ENCODE results near the gene MRPL18. TPM values are rescaled to one million over a fixed set of nuclear protein-coding genes. Genes with fewer than 3 reads are reported as not detected.

MRPL18 gene
- total RNA-seq, 1 donor from 2014 or later = 31.0 TPM

DNA sequence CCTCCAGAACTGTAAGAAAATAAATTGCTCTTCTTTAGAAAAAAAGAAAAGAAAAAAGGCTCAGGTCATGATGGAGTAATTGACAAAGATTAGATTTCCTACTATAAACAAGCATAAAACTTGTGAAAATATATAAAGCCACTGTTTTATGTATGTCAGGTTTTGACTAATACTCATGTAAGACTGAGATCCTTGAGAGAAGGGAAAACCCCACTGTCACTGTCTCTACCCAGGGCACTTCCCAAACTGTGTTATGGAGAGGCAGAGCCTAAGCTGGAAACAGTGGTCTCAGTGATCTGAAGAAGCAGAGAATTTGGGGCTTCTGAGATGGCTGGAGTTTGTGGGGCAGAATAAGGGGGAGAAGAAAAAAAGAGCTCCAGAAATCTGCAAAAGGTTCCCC, 20.8 kb upstream of the MRPL18 start:
- Mint-ChIP-seq H3K4me1 (ENCODE audit: unreplicated experiment) (peaks cover 10% of the 10 kb centered on the region), H3K27me3 (ENCODE audit: unreplicated experiment) (peaks cover 4% of the 10 kb centered on the region), H3K36me3 (ENCODE audit: low read depth, unreplicated experiment) (peaks cover 60% of the 10 kb centered on the region), H3K4me3 (ENCODE audit: unreplicated experiment) (no peak overlapping the region), H3K9me3 (ENCODE audit: unreplicated experiment) (no peaks in the 10 kb centered on the region), H3K27ac (ENCODE audit: unreplicated experiment) (peak overlapping the region; percentile 48)
- DNase-seq (ENCODE audit: low spot score) = no peak
- TF ChIP-seq CTCF (IDR thresholded peaks at IDR 0.05; ENCODE audit: unreplicated experiment) = no peak

DNA sequence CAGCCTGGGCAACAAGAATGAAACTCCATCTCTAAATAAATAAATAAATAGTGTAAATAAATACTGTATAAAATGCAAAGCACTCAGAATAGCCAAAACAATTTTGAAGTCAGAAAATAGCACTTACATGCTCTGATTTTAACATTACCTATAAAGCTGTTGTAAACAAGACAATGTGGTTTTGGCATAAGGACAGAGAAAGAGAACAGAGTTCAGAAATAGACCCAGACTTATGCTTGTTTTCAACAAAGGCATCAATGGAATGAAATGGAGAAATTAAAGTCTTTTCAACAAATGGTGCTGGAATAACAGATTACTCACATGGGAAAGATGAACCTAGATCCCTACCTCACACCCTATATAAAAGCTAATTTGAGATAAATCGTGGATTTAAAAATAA, 18.1 kb upstream of the MRPL18 start:
- peaks cover 4% of the 10 kb centered on the region for H3K4me1 Mint-ChIP-seq (ENCODE audit: unreplicated experiment)
- TF ChIP-seq CTCF (IDR thresholded peaks at IDR 0.05; ENCODE audit: unreplicated experiment) = no peak
- no peak overlapping the region for H3K27ac Mint-ChIP-seq (ENCODE audit: unreplicated experiment)
- no peak overlapping the region for H3K4me3 Mint-ChIP-seq (ENCODE audit: unreplicated experiment)
- H3K36me3 Mint-ChIP-seq (ENCODE audit: low read depth, unreplicated experiment) = peaks cover 52% of the 10 kb centered on the region
- DNase-seq (ENCODE audit: low spot score) = no peak
- H3K9me3 Mint-ChIP-seq (ENCODE audit: unreplicated experiment) = no peaks in the 10 kb centered on the region
- H3K27me3 Mint-ChIP-seq (ENCODE audit: unreplicated experiment) = peaks cover 4% of the 10 kb centered on the region

GRCh38 chr6:159777240-159777904, 12.9 kb upstream of the MRPL18 start:
- Mint-ChIP-seq H3K4me1 (ENCODE audit: unreplicated experiment) (no peaks in the 10 kb centered on the region), H3K9me3 (ENCODE audit: unreplicated experiment) (no peaks in the 10 kb centered on the region), H3K27me3 (ENCODE audit: unreplicated experiment) (peaks cover 2% of the 10 kb centered on the region), H3K27ac (ENCODE audit: unreplicated experiment) (peak overlapping the region; percentile 14), H3K4me3 (ENCODE audit: unreplicated experiment) (no peak overlapping the region), H3K36me3 (ENCODE audit: low read depth, unreplicated experiment) (peaks cover 54% of the 10 kb centered on the region)
- no peak for TF ChIP-seq CTCF (IDR thresholded peaks at IDR 0.05; ENCODE audit: unreplicated experiment)
- no peak for DNase-seq (ENCODE audit: low spot score)

DNA sequence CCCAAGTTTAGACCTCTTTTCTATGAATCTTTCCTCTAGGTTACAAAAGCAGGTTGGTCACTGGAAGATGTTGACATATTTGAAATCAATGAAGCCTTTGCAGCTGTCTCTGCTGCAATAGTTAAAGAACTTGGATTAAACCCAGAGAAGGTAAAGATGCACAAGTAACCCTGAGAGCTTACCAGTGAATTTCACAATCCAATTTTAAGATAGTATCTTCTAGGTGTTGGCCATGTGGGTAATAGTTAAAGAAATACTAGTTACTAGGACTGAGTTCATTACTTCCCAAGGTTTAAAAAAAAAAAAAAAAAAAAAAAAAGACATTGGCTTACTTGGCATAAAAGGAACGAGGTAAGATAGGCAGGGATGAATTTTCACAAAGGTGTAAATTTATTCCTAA, 12.1 kb upstream of the MRPL18 start:
- no peak overlapping the region for H3K27ac Mint-ChIP-seq (ENCODE audit: unreplicated experiment)
- H3K36me3 Mint-ChIP-seq (ENCODE audit: low read depth, unreplicated experiment) = peaks cover 61% of the 10 kb centered on the region
- DNase-seq (ENCODE audit: low spot score) = no peak
- H3K27me3 Mint-ChIP-seq (ENCODE audit: unreplicated experiment) = peaks cover 4% of the 10 kb centered on the region
- no peak overlapping the region for H3K4me3 Mint-ChIP-seq (ENCODE audit: unreplicated experiment)
- no peaks in the 10 kb centered on the region for H3K4me1 Mint-ChIP-seq (ENCODE audit: unreplicated experiment)
- no peak for TF ChIP-seq CTCF (IDR thresholded peaks at IDR 0.05; ENCODE audit: unreplicated experiment)
- no peaks in the 10 kb centered on the region for H3K9me3 Mint-ChIP-seq (ENCODE audit: unreplicated experiment)

GRCh38 chr6:159778542-159779103, 11.6 kb upstream of the MRPL18 start:
- no peak overlapping the region for H3K4me3 Mint-ChIP-seq (ENCODE audit: unreplicated experiment)
- H3K27me3 Mint-ChIP-seq (ENCODE audit: unreplicated experiment) = peaks cover 4% of the 10 kb centered on the region
- TF ChIP-seq CTCF (IDR thresholded peaks at IDR 0.05; ENCODE audit: unreplicated experiment) = no peak
- H3K27ac Mint-ChIP-seq (ENCODE audit: unreplicated experiment) = no peak overlapping the region
- H3K9me3 Mint-ChIP-seq (ENCODE audit: unreplicated experiment) = no peaks in the 10 kb centered on the region
- no peaks in the 10 kb centered on the region for H3K4me1 Mint-ChIP-seq (ENCODE audit: unreplicated experiment)
- peaks cover 61% of the 10 kb centered on the region for H3K36me3 Mint-ChIP-seq (ENCODE audit: low read depth, unreplicated experiment)
- no peak for DNase-seq (ENCODE audit: low spot score)

All from endothelial cell (in vitro differentiated cells).